Raji (cell line): ENCODE data around the gene SERPINA12.

Source experiments
- POLR2A ChIP-seq: IDR thresholded peaks from 2 replicates; pipeline ENCODE4 v1.6.1; 2011; ENCODE audit warnings: low read depth, low read length, control low read depth; ENCODE audit not compliant: insufficient read depth

SERPINA12 gene

GRCh38 chr14:94542111-94542810 lies 33.0 kb upstream of the SERPINA12 start:
- no peak for TF ChIP-seq POLR2A

DNA sequence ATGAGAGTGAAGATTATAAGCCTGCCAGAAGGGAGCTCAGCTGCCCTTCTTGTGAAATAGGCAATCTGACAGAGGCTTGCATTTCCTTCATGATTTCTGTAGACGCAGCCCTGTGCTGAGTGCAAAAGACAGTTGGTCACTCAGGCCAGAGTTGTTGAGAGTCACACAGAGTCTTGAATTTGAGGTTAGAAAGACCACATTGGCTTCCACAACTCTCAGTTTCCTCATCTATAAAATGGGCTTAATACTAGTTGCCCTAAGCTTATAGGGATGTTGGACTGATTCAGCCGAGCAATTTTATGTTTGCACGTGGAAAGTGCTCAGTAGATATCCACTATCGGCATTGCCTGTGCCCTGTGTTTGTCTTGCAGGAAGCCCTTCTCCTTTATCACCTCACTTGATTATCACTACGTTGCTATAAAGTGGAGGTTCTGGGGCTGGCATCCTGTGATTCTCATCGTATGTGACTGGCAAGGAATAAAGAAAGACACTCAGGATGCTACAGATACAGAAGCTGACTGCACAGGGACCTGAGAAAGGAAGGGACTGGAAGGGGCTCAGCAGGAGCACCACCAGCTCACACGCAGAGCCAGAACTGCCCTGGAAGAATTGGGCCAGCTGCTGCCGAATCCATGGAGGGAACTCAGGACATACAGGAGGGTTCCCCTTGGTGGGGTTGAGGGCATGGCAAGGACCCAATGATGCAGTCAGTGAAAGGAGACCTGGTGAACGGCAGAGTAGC lies 32.1 kb upstream of the SERPINA12 start:
- TF ChIP-seq POLR2A, result no peak

DNA sequence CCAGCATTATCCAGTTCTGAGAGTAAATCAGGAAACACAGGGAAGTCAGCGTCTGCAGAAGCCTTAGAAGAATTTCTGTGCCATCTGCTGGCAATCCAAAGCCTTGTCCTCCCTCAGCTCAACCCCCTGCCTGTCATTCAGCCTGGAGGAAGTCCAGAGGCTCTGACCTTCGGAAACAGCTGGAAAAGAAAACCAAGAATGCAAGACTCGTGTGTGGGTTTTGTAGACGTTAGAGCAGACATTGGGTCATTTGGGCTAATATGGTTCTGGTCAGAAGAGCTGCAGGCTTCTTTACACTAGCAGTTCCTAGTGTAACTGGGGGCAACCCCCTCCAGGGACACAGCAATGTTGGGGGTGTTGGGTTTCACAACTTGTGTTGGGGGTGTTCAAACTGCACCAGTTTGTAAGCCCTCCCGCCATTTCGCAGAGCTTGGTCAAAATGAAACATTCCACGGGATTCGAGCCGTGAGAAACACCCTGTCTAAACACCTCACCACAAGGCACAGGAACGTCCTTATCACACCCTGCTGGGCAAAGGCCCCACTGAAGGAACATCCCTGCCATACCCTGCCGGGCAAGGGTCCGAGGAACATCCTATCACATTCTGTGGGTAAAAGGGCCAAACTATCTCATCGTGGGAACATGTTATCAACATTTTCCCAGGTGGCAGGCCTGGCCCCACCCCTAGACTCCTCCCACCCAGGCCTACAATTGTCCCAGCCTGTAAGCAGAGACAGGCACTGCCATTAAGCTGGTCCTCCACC lies 30.9 kb upstream of the SERPINA12 start:
- no peak for TF ChIP-seq POLR2A

- no peak for TF ChIP-seq POLR2A
Observed at GRCh38 chr14:94539181-94539580, 29.9 kb upstream of the SERPINA12 start.

- no peak for TF ChIP-seq POLR2A
Observed at GRCh38 chr14:94538070-94538740, 28.9 kb upstream of the SERPINA12 start.

GRCh38 chr14:94536836-94537235 lies 27.6 kb upstream of the SERPINA12 start:
- no peak for TF ChIP-seq POLR2A

GRCh38 chr14:94535506-94535905 lies 26.2 kb upstream of the SERPINA12 start:
- TF ChIP-seq POLR2A, result no peak

DNA sequence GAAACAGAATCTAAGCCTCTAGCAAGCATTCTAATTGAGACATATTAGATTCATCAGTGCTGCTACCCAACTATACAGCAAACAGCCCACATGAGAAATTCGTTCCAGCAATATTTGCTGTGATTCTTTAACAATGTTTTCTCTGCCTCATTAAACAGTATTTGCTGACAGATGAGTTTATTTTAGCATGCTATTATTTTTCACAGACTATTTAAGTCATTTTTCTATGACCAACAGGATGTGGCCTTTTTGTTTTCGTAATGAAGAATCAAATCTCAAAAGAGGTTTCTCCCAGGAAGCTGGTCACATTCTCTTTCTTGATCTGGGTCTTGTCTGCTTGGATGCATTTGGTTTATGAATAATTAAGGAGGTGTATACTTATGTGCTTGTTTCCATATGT lies 23.2 kb upstream of the SERPINA12 start:
- TF ChIP-seq POLR2A, result no peak

GRCh38 chr14:94531187-94531586 lies 21.9 kb upstream of the SERPINA12 start:
- TF ChIP-seq POLR2A, result no peak

GRCh38 chr14:94524093-94524492 lies 14.8 kb upstream of the SERPINA12 start:
- TF ChIP-seq POLR2A, result no peak

- TF ChIP-seq POLR2A, result no peak
Observed at GRCh38 chr14:94523265-94523664, 14.0 kb upstream of the SERPINA12 start.

GRCh38 chr14:94522115-94522724 lies 13.0 kb upstream of the SERPINA12 start:
- no peak for TF ChIP-seq POLR2A

- TF ChIP-seq POLR2A, result no peak
Observed at GRCh38 chr14:94521375-94522114, 12.3 kb upstream of the SERPINA12 start.

- no peak for TF ChIP-seq POLR2A
Observed at GRCh38 chr14:94517641-94518257, 8.5 kb upstream of the SERPINA12 start.
